ENCODE measurements around the gene KIF16B. TPM values are rescaled to one million over a fixed set of nuclear protein-coding genes. Genes with fewer than 3 reads are reported as not detected.

The KIF16B gene
- total RNA-seq, 1 donor from 2014 or later: 9.4 TPM

DNA sequence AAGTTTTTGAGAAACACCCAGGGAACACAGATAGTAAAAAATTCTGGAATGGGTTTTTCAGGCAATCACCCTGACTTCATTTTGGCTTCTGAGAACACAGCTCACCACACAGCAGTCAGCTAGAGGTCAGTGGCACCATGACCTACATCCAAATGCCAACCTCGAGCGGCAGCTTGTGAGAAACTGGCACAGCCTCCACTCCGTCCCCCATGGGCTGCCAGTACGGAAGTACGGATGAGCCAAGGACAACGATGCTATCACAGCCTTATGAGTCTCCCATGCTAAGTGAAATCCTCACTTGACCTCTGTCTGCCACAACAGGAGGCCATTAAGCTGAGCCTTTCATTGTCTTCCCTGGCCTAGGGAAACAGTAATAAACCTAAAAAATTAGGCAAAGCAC is 32.0 kb downstream of the KIF16B start:
- TF ChIP-seq, protein P1, sequence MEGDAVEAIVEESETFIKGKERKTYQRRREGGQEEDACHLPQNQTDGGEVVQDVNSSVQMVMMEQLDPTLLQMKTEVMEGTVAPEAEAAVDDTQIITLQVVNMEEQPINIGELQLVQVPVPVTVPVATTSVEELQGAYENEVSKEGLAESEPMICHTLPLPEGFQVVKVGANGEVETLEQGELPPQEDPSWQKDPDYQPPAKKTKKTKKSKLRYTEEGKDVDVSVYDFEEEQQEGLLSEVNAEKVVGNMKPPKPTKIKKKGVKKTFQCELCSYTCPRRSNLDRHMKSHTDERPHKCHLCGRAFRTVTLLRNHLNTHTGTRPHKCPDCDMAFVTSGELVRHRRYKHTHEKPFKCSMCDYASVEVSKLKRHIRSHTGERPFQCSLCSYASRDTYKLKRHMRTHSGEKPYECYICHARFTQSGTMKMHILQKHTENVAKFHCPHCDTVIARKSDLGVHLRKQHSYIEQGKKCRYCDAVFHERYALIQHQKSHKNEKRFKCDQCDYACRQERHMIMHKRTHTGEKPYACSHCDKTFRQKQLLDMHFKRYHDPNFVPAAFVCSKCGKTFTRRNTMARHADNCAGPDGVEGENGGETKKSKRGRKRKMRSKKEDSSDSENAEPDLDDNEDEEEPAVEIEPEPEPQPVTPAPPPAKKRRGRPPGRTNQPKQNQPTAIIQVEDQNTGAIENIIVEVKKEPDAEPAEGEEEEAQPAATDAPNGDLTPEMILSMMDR (conservative IDR thresholded peaks at IDR 0.05): no peak
- no peak for DNase-seq (ENCODE audit: low read depth, low spot score)
- H3K9me3 Mint-ChIP-seq: peaks cover 4% of the 10 kb centered on the region
- H3K4me3 Mint-ChIP-seq: no peak overlapping the region
- peaks cover 4% of the 10 kb centered on the region for H3K4me1 Mint-ChIP-seq
- no peaks in the 10 kb centered on the region for H3K27me3 Mint-ChIP-seq (ENCODE audit: low read depth)
- H3K36me3 Mint-ChIP-seq (ENCODE audit: low read depth): peaks cover 7% of the 10 kb centered on the region
- H3K27ac Mint-ChIP-seq (ENCODE audit: unreplicated experiment): no peak overlapping the region

DNA sequence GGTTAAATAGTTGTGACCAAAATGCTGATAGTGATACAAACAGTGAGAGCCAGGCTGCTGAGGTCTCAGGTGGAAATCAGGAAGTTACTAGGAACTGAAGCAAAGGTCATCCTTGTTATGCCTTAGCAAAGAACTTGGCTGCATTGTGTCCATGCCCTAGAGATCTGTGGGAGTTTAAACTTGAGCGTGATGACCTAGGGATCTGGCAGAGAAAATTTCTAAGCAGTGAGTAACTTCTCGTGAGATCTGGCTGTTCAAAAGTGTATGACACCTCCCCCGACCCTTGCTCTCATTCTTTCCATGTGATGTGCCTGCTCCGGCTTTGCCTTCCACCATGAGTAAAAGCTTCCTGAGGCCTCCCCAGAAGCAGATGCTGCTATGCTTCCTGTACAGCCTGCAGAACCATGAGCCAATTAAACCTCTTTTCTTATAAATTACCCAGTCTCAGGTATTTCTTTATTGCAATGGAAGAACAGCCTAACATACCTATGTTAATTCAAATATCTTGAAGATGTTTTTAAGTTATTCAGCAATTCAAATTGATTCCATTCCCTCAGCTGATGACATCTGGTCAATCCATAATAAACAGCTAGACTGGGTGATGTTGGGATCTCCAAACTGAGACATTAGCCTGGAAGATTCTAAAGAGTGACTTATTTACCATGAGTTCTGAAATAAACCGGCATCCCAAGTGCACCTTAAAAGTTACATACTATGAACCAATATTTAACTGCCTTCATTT is 33.8 kb downstream of the KIF16B start:
- H3K27me3 Mint-ChIP-seq (ENCODE audit: low read depth): no peaks in the 10 kb centered on the region
- H3K36me3 Mint-ChIP-seq (ENCODE audit: low read depth): peaks cover 7% of the 10 kb centered on the region
- TF ChIP-seq, protein P1 (conservative IDR thresholded peaks at IDR 0.05): no peak
- H3K9me3 Mint-ChIP-seq: peaks cover 4% of the 10 kb centered on the region
- no peak for DNase-seq (ENCODE audit: low read depth, low spot score)
- no peak overlapping the region for H3K4me3 Mint-ChIP-seq
- H3K4me1 Mint-ChIP-seq: peaks cover 4% of the 10 kb centered on the region
- no peak overlapping the region for H3K27ac Mint-ChIP-seq (ENCODE audit: unreplicated experiment)

DNA sequence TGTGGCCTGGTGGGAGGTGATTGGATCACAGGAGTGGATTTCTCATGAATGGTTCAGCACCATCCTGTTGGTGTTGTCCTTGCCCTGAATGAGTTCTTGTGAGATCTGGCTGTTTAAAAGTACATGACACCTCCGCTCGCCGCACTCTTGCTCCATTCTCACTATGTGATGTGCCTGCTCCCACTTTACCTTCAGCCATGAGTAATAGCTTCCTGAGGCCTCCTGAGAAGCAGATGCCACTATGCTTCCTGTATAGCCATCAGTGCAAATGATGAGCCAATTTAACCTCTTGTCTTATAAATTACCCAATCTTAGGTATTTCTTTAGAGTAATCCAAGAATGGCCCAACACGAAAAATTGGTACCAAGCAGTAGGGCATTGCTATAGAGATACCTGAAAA is 34.5 kb downstream of the KIF16B start:
- peaks cover 4% of the 10 kb centered on the region for H3K9me3 Mint-ChIP-seq
- no peak overlapping the region for H3K27ac Mint-ChIP-seq (ENCODE audit: unreplicated experiment)
- peaks cover 4% of the 10 kb centered on the region for H3K4me1 Mint-ChIP-seq
- no peaks in the 10 kb centered on the region for H3K27me3 Mint-ChIP-seq (ENCODE audit: low read depth)
- DNase-seq (ENCODE audit: low read depth, low spot score): no peak
- TF ChIP-seq, protein P1 (conservative IDR thresholded peaks at IDR 0.05): no peak
- no peak overlapping the region for H3K4me3 Mint-ChIP-seq
- peaks cover 7% of the 10 kb centered on the region for H3K36me3 Mint-ChIP-seq (ENCODE audit: low read depth)

DNA sequence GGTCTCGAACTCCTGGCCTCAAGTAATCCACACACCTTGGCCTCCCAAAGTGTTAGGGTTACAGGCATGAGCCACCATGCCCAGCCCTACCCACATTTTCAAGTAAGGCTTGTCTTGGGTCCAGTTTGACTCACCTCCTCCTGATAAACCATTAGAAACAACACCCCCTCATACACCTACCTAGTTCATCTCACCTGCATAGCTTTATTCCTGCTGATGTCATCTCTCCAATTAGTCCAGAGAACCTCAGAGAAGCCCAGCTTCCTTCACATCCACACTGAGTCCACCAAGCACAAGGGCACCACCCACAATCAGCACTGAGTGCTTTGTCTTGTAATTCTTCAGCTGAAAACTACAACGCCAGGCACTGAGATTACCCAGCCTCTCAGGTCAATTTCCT is 35.3 kb downstream of the KIF16B start:
- TF ChIP-seq, protein P1 (conservative IDR thresholded peaks at IDR 0.05): no peak
- Mint-ChIP-seq H3K27ac (ENCODE audit: unreplicated experiment) (no peak overlapping the region), H3K27me3 (ENCODE audit: low read depth) (no peaks in the 10 kb centered on the region), H3K36me3 (ENCODE audit: low read depth) (peaks cover 7% of the 10 kb centered on the region), H3K4me3 (no peak overlapping the region), H3K9me3 (peaks cover 4% of the 10 kb centered on the region), H3K4me1 (peaks cover 4% of the 10 kb centered on the region)
- no peak for DNase-seq (ENCODE audit: low read depth, low spot score)

DNA sequence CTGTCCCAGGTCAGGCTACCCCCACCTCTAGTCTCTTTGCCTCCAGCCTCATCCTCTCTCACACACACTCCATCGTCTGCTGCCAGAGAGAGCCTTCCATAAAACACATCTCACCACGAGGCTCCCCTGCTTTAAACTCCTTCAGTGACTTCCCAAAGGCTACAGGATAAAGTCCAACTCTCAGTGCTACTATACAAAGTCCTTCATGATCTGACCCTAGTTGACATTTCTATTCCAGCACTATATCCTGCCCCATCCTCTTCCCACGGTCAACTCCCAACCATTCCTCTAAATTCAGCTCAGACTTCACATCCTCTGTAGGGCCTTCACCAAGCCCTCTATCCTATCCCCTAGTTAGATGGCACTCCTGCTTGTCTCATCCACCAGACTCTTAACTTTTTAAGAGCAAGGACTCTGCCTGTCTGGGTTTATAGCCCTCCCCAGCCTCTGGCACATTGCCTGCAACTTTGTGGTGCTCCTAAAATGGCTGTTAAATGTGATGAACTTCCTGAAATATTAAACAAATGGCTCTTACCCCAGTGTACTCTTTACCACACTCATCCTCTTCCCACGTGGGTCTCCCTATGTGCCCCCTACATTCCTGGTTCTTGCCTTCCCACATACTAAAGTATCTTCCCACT is 36.1 kb downstream of the KIF16B start:
- Mint-ChIP-seq H3K4me3 (no peak overlapping the region), H3K27me3 (ENCODE audit: low read depth) (no peaks in the 10 kb centered on the region), H3K4me1 (peaks cover 4% of the 10 kb centered on the region), H3K36me3 (ENCODE audit: low read depth) (peaks cover 7% of the 10 kb centered on the region), H3K27ac (ENCODE audit: unreplicated experiment) (no peak overlapping the region), H3K9me3 (peaks cover 4% of the 10 kb centered on the region)
- no peak for DNase-seq (ENCODE audit: low read depth, low spot score)
- TF ChIP-seq, protein P1 (conservative IDR thresholded peaks at IDR 0.05): no peak
